Kidney (tissue), 14 donors: ENCODE measurements around the gene CISTR. TPM values are rescaled to one million over a fixed set of nuclear protein-coding genes. Genes with fewer than 3 reads are reported as not detected.
"Not testable (repeated sequence)": the region's sequence is repeated elsewhere in the genome, so short reads cannot be mapped to it uniquely, and the experiment has no call there.

ENCODE experiments used
- DNase-seq, 5 donors: peaks; one replicate each; pipeline ENCODE4 v3.0.0-alpha.2; 2013 to 2020
- FAIRE-seq: peaks from 2 replicates; lab custom pipeline; 2012; peaks lifted over from hg19 to GRCh38; lab: Jason Lieb, UNC
- H3K27ac ChIP-seq, 2 donors: one replicate each; pipeline ENCODE4 v1.7.0; 2013; ENCODE audit warnings: low read depth in 2 of 2, low read length in 2 of 2, inconsistent platforms in 1 of 2
- H3K27me3 ChIP-seq: one replicate; pipeline ENCODE4 v1.7.1; 2013; ENCODE audit warnings: low read length, inconsistent platforms; ENCODE audit not compliant: control insufficient read depth, insufficient read depth
- H3K36me3 ChIP-seq, 3 donors: one replicate each; pipeline versions ENCODE4 v1.7.0 to v1.7.1; 2013; ENCODE audit warnings: low read length in 3 of 3, control low read depth in 1 of 3, inconsistent platforms in 1 of 3; ENCODE audit not compliant: insufficient read depth in 3 of 3, control insufficient read depth in 2 of 3
- H3K4me1 ChIP-seq, 3 donors: one replicate each; pipeline versions ENCODE4 v1.7.0 to v1.7.1; 2013; ENCODE audit warnings: low read length in 3 of 3, inconsistent platforms in 1 of 3, low read depth in 1 of 3; ENCODE audit not compliant: control insufficient read depth in 2 of 3, insufficient read depth in 2 of 3
- H3K4me3 ChIP-seq, 3 donors: one replicate each; pipeline versions ENCODE4 v1.7.0 to v1.8.1; 2013; ENCODE audit warnings: low read length in 3 of 3, control low read depth in 1 of 3, inconsistent platforms in 1 of 3
- H3K9ac ChIP-seq, 3 donors: one replicate each; pipeline versions ENCODE4 v1.7.0 to v1.7.1; 2013; ENCODE audit warnings: low read length in 3 of 3, control low read depth in 1 of 3, inconsistent platforms in 1 of 3
- H3K9me3 ChIP-seq, 3 donors: one replicate each; pipeline versions ENCODE4 v1.7.0 to v1.7.1; 2013; ENCODE audit warnings: low read length in 3 of 3, control low read depth in 1 of 3, inconsistent platforms in 1 of 3; ENCODE audit not compliant: control insufficient read depth in 2 of 3, insufficient read depth in 1 of 3
- intact Hi-C: fragments of 100-400 bp; cut with DNase I; formaldehyde crosslinking; loops from one replicate; pipeline ENCODE4 v1.11.1; 2022
- polyA plus RNA-seq: library from polyadenylated mRNA; stranded (reverse); fragments of 350-450 nt; fragmentation: Illumina TruSeq; extraction: RNeasy Lipid Tissue Mini Kit (QIAGEN cat#74804); gene quantifications from one replicate; pipeline ENCODE4 v1.2.3, GENCODE V29; 2014; ENCODE audit warnings: low read depth, low replicate concordance; ENCODE audit not compliant: insufficient read depth
- total RNA-seq: library from RNA; stranded (reverse); fragmentation: NEBNext Ultra II Directional; extraction: Animal tissue kit (Norgen Biotek cat#: 25700); gene quantifications from one replicate; pipeline ENCODE4 v1.2.1, GENCODE V29; 2021
- TF ChIP-seq, protein P1 (sequence below): IDR thresholded peaks from 3 replicates; pipeline ENCODE4 v1.5.1; 2012; ENCODE audit warnings: mild to moderate bottlenecking, moderate library complexity, borderline replicate concordance; ENCODE audit not compliant: insufficient read depth; ENCODE audit errors: extremely low read depth
- donor health status: control.
- donor health status: control.
- donor health status: control.
- donor health status: control.
- donor health status: control.
- donor health status: DM: yes; HTN: yes; CAD: no.
- donor health status: Normal renal cell carcinoma (clear cell type).

Gene CISTR
- total and polyA plus RNA-seq, 2 donors from 2014 or later = not detected

GRCh38 chr12:53719649-53720048 is 32.1 kb downstream of the CISTR start:
- TF ChIP-seq, protein P1, sequence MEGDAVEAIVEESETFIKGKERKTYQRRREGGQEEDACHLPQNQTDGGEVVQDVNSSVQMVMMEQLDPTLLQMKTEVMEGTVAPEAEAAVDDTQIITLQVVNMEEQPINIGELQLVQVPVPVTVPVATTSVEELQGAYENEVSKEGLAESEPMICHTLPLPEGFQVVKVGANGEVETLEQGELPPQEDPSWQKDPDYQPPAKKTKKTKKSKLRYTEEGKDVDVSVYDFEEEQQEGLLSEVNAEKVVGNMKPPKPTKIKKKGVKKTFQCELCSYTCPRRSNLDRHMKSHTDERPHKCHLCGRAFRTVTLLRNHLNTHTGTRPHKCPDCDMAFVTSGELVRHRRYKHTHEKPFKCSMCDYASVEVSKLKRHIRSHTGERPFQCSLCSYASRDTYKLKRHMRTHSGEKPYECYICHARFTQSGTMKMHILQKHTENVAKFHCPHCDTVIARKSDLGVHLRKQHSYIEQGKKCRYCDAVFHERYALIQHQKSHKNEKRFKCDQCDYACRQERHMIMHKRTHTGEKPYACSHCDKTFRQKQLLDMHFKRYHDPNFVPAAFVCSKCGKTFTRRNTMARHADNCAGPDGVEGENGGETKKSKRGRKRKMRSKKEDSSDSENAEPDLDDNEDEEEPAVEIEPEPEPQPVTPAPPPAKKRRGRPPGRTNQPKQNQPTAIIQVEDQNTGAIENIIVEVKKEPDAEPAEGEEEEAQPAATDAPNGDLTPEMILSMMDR = no peak
- FAIRE-seq (no peak), DNase-seq (no peak)
- Histone ChIP-seq H3K4me3 (no peak overlapping the region), H3K27me3 (no peaks in the 10 kb centered on the region), H3K36me3 (peaks cover 4 to 70% (median 47%) of the 10 kb centered on the region in 3 donors), H3K27ac (no peak overlapping the region), H3K9me3 (no peaks in the 10 kb centered on the region), H3K4me1 (no peaks in the 10 kb centered on the region), H3K9ac (no peak overlapping the region)
- intact Hi-C loops = no loop called here

DNA sequence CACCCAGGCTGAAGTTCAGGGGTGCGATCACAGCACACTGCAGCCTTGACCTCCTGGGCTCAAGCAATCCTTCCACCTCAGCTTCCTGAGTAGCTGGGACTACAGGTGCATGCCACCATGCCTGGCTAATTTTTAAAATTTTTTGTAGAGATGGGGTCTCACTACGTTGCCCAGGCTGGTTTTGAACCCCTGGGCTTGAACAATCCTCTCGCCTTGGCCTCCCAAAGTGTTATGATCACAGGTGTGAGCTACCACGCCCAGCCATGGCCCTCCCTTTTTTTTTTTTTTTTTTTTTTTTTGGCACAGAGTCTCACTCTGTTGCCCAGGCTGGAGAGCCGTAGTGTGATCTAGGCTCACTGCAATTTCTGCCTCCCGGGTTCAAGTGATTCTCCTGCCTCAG is 33.2 kb downstream of the CISTR start:
- intact Hi-C loops, H3K9ac ChIP-seq, H3K4me3 ChIP-seq, DNase-seq, FAIRE-seq, H3K4me1 ChIP-seq, H3K27me3 ChIP-seq, H3K27ac ChIP-seq, H3K9me3 ChIP-seq: not testable (repeated sequence)
- peaks cover 2 to 75% (median 56%) of the 10 kb centered on the region in 3 donors for H3K36me3 ChIP-seq

DNA sequence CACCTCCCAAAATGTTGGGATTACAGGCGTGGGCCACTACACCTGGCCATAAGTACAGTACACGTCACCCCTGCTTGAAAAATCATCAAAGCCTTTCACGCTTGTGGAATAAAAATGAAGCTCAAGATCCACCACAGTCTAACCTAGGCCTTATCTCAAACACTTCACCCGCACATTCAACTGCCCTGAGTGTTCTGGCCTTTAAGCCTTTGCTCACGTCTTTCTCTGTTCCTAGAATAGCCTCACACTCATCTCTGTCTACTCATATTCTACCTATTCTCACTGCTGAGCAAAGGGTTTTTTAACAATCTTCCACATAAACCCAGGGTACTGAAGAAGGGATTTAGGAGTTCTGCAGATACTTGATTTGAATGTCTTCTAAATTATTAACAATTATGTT is 34.5 kb downstream of the CISTR start:
- Histone ChIP-seq H3K9me3 (no peaks in the 10 kb centered on the region), H3K27ac (no peak overlapping the region), H3K36me3 (peaks cover 2 to 72% (median 59%) of the 10 kb centered on the region in 3 donors), H3K4me3 (no peak overlapping the region), H3K4me1 (no peaks in the 10 kb centered on the region), H3K27me3 (no peaks in the 10 kb centered on the region), H3K9ac (no peak overlapping the region)
- TF ChIP-seq, protein P1 = no peak
- FAIRE-seq (no peak), DNase-seq (no peak)
- intact Hi-C loops = no loop called here

DNA sequence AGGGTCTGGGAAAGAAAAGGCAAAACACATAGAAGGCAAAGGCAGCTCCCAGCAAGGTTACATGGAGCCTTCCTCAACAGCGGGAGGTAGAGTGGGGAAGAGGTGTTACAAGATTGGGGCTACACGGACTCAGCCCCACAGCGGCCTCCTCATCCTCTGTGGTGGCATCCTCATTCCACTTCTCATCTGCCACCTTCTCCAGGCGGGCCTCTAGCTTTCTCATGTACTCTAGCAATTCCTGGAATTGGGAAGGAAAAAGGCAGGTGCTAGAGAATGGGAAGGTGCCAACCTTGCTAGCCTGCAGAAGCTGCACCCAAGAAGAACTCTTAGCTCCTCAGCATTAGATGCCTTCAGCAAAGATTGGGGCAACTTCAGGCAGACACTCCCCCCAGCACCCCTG is 37.8 kb downstream of the CISTR start:
- Histone ChIP-seq H3K27ac (no peak overlapping the region), H3K9ac (no peak overlapping the region), H3K36me3 (peaks cover 2 to 44% (median 32%) of the 10 kb centered on the region in 3 donors), H3K9me3 (no peaks in the 10 kb centered on the region), H3K27me3 (no peaks in the 10 kb centered on the region), H3K4me3 (no peak overlapping the region), H3K4me1 (no peaks in the 10 kb centered on the region)
- FAIRE-seq (no peak), DNase-seq (no peak)
- intact Hi-C loops = no loop called here
- TF ChIP-seq, protein P1 = no peak
